ENCODE measurements around the gene RFTN1. TPM values are rescaled to one million over a fixed set of nuclear protein-coding genes. Genes with fewer than 3 reads are reported as not detected.

RFTN1 gene
- total and polyA plus RNA-seq, 10 of the 15 experiments (the other 5 are each of a cell fraction or from before 2014, with no cell fraction given) = 20.6 to 213 (median 147) TPM

DNA sequence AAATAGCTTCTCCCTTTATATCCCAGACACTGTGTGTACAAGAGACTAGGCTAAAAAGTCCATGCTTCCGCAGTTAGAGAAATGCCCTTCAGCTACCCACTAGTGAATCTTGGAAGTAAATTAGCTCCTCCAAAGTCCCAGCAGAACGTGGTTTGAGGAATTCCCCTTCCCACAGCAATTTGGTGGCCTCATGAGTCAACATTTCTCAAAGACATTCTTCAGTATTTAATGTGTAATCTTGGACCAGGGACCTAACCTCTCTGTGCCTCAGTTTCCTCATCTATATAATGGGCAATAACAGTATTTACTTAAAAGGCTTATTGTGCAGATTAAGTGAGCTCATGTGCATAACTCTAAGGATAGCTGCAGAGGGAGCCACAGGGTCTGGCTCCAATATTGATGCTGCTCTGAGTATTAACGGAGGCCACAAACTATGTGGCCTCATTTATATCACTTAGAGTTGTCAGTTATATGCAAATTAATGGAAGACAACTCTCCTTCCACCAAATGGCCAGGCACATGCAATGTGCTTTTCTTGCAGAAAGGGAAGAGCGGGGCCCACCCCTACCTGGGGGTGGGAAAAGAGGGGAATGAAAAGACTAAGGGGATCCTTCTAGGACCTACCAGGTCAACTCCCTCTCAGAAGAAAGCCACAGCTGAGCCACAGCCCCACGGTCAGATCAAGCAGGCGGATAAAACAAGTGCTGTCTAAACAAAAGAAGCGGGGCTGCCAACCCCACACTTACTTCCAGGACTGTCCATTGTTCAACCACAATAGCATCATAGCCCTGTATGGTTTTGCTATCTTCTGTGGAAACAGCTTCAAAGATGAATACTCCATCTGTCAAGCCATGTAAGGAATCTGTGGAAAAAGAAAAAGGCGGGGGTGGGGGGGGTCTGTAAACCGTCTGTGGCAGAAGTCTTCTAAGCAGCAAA is 156.0 kb downstream of the RFTN1 start:
- WGBS (ENCODE audit: insufficient coverage, insufficient replicate concordance, low lambda C conversion rate, missing lambda C conversion rate) = 79% methylated on average over 9 of the region's 9 CpGs
- Histone ChIP-seq H3K9ac (ENCODE audit: control insufficient read depth, insufficient read depth, low read length) (no peak overlapping the region), H3K4me2 (ENCODE audit: control insufficient read depth, insufficient read depth) (no peak overlapping the region), H3K79me2 (ENCODE audit: control insufficient read depth, insufficient read depth, low read length) (peaks cover 2% of the 10 kb centered on the region), H3K4me1 (ENCODE audit: control insufficient read depth, insufficient read depth, low read length) (peaks cover 9% of the 10 kb centered on the region; the same call in 1 of the 2 replicates), H2AFZ (ENCODE audit: control insufficient read depth, low read depth, low read length) (no peak overlapping the region), H3K36me3 (ENCODE audit: control insufficient read depth in 2 of 2, insufficient read depth in 2 of 2, low read length in 1 of 2) (peaks cover 26 to 51% of the 10 kb centered on the region in 2 experiments), H3K27me3 (replicated peaks in 1 of 2; ENCODE audit: control insufficient read depth in 2 of 2, insufficient read depth in 2 of 2, low read length in 1 of 2) (no peaks in the 10 kb centered on the region), H4K20me1 (ENCODE audit: control insufficient read depth, insufficient read depth) (no peaks in the 10 kb centered on the region), H3K9me3 (replicated peaks; ENCODE audit: control insufficient read depth, insufficient read depth, low read length) (no peaks in the 10 kb centered on the region), H3K27ac (ENCODE audit: control insufficient read depth, insufficient read depth) (no peak overlapping the region), H3K4me3 (no peak overlapping the region)
- no TSS peak for BruUV-seq (replicated peaks)
- in situ Hi-C loops (cut with MboI) = no loop called here
- FAIRE-seq (no peak), DNase-seq (ENCODE audit: low read depth, low spot score) (no peak), ATAC-seq (no peak)
- ChIA-PET CTCF (interaction anchor here (0.8 to 2.3 kb wide), 6 partner anchors 12 to 172 kb away, joined by 3 to 11 read pairs (median 4); no protein-coding TSS in a partner anchor), RAD21 (ENCODE audit: unreplicated experiment) (interaction anchor here (0.8 to 1.3 kb wide), 3 partner anchors 132 to 160 kb away, joined by 3 to 4 read pairs (median 3); no protein-coding TSS in a partner anchor), POLR2A (interaction anchor here (0.6 to 1.4 kb wide), 5 partner anchors 10 to 192 kb away, joined by 3 to 7 read pairs (median 4); no protein-coding TSS in a partner anchor), SMC1A (ENCODE audit: uncharacterized antibody, unreplicated experiment) (interaction anchor here (0.6 to 1.5 kb wide), 8 partner anchors 9 to 159 kb away, joined by 3 to 6 read pairs (median 3); no protein-coding TSS in a partner anchor)
- TF ChIP-seq ZNF274 (IDR thresholded peaks at IDR 0.05; ENCODE audit: insufficient read depth, insufficient read length) (no peak), RAD21 (IDR thresholded peaks at IDR 0.05; ENCODE audit: insufficient read depth, low read depth, low read length) (0 out of 2 replicates have a peak, but pooled peaks have one; percentile 4)
- intact Hi-C loops (cut with micrococcal nuclease; ENCODE audit: unreplicated experiment) = no loop called here

DNA sequence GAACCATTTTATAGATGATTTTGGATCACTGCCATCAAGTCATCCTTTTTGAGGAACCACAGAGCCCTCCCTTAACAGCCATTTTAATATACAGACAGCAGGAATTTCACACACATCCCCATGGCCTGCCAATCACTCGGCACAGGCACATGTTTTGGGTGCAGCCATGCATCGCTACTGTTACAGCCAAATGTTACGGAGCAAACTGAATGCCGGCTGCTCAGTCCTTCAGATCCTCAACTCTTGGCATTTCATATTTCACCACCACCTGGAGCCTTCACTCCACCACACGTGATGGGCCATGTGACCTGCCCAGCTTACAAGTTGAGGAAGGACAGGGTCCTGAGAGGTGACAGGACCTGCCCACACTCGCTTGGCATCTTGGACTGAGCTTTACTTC is 157.7 kb downstream of the RFTN1 start:
- ATAC-seq = no peak
- TF ChIP-seq MEF2A (IDR thresholded peaks at IDR 0.05; ENCODE audit: insufficient read depth, low read depth, low read length) (no peak), SREBF2 (IDR thresholded peaks at IDR 0.05; ENCODE audit: low read length) (no peak), NRF1 (conservative IDR thresholded peaks at IDR 0.05; ENCODE audit: low read depth, low read length) (no peak), IRF4 (IDR thresholded peaks at IDR 0.05; ENCODE audit: low read depth, low read length) (no peak), POLR2AphosphoS5 (IDR thresholded peaks at IDR 0.05; ENCODE audit: low read length) (peak; percentile 58; the same call in 1 of the 2 replicates), EED (IDR thresholded peaks at IDR 0.05; ENCODE audit: low read depth) (no peak), NR2F1 (conservative IDR thresholded peaks at IDR 0.05) (no peak)
- ChIA-PET SMC1A (ENCODE audit: uncharacterized antibody, unreplicated experiment) (no interaction called here), CTCF (no interaction called here), RAD21 (ENCODE audit: unreplicated experiment) (no interaction called here), POLR2A (no interaction called here)
- H3K79me2 ChIP-seq (ENCODE audit: control insufficient read depth, insufficient read depth, low read length) = no peaks in the 10 kb centered on the region; the same call in none of the 2 replicates
- BruUV-seq (replicated peaks) = no TSS peak
- no peak overlapping the region for H3K27ac ChIP-seq (ENCODE audit: control insufficient read depth, insufficient read depth)
- 97% methylated on average over 6 of the region's 6 CpGs for WGBS (ENCODE audit: insufficient coverage, insufficient replicate concordance, low lambda C conversion rate, missing lambda C conversion rate)
- no peak overlapping the region for H3K4me2 ChIP-seq (ENCODE audit: control insufficient read depth, insufficient read depth)
- H3K4me1 ChIP-seq (ENCODE audit: control insufficient read depth, insufficient read depth, low read length) = peaks cover 6% of the 10 kb centered on the region; the same call in 1 of the 2 replicates
- no peak overlapping the region for H3K9ac ChIP-seq (ENCODE audit: control insufficient read depth, insufficient read depth, low read length)
- intact Hi-C loops (cut with micrococcal nuclease; ENCODE audit: unreplicated experiment) = no loop called here
- H2AFZ ChIP-seq (ENCODE audit: control insufficient read depth, low read depth, low read length) = no peak overlapping the region
- no peaks in the 10 kb centered on the region for H3K9me3 ChIP-seq (replicated peaks; ENCODE audit: control insufficient read depth, insufficient read depth, low read length)
- in situ Hi-C loops (cut with MboI) = no loop called here
- H3K36me3 ChIP-seq (ENCODE audit: control insufficient read depth in 2 of 2, insufficient read depth in 2 of 2, low read length in 1 of 2) = peaks cover 26 to 54% of the 10 kb centered on the region in 2 experiments
- H3K27me3 ChIP-seq (replicated peaks in 1 of 2; ENCODE audit: control insufficient read depth in 2 of 2, insufficient read depth in 2 of 2, low read length in 1 of 2) = no peaks in the 10 kb centered on the region
- no peak overlapping the region for H3K4me3 ChIP-seq
- no peak for FAIRE-seq
- no peak for DNase-seq (ENCODE audit: low read depth, low spot score)
- no peaks in the 10 kb centered on the region for H4K20me1 ChIP-seq (ENCODE audit: control insufficient read depth, insufficient read depth)
